GM21619 (cell line): ENCODE data around the gene CNTFR.
"Not testable (repeated sequence)": the region's sequence is repeated elsewhere in the genome, so short reads cannot be mapped to it uniquely, and the experiment has no call there.

ENCODE experiments used
- ATAC-seq: cut with Tn5 transposase; IDR thresholded peaks from one replicate; pipeline ENCODE4 v1.9.1; 2021; ENCODE audit not compliant: unreplicated experiment

The CNTFR gene

DNA sequence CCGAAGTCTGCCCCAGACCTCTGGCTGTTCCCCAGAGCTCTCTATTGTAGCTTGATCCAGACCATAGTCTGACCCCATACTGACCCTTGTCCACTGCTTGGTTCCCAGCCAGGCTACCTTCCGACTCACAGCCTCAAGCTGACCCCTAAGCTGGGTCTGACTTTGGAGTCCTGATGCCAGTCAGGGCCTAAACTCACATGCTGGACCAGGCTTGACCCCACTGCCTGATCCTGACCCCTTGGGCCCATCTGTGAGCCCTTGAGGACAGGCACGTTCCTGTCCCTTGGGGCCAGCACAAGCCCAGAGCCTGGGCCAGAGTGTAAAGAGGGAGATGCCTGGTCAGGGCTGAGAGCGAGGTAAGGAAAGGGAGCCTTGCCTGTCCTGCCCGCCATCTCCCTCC, 34.0 kb downstream of the CNTFR start:
- ATAC-seq = no peak

DNA sequence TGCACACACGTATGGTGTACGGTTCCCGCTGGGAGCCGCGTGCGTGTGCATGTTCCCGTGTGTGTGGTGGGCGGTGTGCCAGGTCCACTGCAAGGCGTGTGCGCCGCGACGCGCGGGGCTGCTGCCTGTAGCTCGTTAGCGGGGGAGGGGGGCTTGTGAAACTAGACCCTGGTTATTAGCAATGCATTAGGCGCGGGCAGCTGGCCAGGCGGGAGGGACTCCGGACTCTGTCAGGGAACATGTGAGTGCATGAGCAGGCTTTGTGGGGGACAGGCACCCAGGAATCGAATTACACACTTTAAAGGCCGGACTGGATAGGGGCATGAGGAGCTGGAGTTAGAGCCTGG, 34.5 kb downstream of the CNTFR start:
- ATAC-seq = no peak

DNA sequence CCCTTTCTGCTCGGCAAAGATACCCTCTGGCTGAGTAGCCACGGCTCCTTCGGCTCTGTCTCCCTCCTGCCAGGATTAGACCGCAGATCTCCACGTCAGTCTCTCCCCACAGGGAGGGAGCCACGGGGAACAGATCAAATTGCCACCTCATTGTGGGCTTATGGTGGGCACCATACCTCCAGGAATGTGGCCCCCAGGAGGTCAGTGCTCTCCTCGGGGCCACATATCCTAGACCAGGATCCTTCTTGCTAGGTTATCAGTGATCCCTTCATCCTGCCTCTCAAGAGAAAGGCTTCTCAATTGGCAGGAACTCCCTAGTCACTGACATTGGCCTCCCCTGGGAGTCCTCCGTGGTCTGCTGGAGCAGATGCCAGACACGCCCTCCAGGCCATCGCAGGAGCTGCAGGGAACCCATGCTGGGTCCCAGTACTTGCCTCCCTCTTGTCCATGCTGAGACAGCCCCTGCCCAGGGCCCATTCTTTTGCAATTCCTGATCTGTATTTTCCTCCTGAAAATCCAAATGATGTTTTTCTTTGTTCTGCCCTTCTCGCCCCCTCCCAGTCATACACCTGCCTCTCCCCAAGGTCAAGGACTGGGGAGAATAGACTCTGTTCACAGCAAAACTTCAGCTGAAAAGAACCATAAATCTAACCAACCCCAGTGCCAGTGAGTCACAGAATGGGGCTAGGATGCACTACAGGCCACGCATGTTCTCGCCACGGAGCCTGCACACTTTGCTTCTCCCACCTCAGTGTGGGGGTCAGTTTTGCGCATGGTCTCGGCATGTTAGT, 35.1 kb downstream of the CNTFR start:
- ATAC-seq = no peak

DNA sequence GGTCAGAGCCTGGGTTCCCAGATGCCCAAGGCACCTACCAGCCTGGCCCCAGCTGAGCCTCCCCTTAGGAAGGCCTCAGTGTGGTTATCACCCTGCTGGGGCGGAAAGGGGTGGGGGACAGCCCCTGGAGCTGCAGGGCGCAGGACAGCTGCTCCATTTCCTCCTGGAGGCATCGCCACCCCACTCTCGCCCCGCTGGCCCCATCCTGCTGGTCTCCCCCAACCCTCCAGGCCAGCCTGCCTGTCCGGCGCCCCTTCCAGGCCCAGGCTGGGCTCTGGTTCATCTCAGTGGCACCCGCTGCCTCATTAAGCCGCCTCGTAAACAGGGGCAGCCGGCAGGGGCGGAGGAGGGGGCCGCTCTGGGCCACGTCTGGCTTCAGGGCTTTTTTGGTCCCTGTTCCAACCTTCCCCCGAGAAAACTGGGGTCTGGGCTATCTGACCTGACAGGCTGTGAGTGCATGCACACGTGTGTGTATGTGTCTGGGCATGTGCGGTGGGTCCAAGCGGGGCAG, 36.0 kb downstream of the CNTFR start:
- no peak for ATAC-seq

DNA sequence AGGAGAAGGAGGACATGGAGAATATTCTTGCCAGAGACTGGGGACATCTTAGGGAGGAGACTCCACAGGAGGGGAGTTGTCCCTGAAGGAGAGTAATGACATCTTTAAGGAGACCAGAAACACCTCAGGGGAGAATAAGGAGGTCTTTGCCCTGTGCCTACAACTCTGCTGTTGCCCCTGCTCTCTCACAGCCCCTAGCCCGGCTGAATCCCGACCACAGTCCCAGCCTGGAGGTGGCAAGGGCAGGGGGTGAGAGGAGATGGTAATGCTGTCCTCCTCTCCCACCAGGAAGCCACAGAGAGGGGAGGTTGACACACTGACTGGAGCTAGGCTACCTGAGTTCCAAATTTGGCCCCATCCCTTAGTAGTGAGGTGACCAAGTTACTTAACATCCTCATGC, 36.5 kb downstream of the CNTFR start:
- no peak for ATAC-seq

DNA sequence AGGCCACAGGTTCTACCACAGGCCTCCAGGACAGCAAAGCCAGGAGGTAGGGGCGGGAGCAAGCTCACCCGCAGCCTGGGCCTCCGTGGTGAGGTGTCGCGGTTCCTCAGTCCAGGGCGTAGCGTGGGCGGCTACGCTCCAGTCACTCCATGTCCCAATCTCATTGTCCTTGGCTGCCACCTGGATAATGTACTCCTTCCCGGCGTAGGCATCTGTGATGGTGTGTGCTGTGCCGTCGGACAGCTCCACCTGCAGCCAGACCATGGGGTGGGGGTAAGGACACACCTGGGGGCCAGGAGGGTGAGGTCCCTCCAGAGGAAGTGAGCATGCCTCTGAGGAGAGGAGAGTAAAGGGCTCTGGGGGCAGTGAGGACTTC, 36.9 kb downstream of the CNTFR start:
- ATAC-seq = no peak

DNA sequence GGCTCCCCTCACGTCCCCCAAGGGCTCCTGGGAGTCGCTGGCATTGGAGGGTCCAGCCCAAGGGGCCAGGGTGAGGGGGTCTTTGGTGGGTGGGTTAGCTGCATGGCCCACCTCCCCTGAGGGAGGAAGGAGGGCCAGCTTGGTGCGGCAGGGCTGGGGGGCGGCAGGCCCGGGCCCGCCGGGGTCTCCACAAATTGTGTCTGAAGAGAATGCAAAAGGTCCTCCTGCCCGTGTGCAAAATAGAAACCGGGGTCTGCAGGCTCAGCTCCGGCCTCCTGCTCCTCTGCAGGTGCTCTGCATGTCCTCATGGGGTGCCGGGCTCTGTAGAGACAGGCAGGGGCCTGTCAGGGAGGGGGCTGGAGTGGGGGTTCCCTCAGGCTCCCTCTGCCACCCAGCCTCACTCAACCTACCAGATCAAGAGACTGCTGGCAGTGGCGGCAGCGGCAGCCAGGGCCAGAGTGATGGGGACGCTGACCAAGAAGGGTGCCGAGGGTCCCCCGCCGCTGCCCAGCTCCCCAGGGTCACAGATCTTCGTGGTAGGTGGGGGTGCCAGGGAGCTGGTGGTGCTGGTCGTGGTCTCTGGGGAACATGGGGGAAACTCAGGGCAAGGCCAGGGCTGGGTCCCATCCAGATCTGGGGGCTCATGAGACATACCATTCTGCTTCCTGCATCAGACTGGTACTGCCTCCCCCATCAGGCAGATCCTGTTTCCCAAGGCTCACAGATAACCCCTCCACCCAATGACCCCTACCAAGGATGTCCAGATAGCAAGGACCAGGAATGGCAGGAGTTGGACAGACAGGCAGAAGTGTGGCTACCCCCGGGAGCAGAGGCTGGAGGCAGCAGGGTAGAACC, 37.5 kb downstream of the CNTFR start:
- no peak for ATAC-seq

DNA sequence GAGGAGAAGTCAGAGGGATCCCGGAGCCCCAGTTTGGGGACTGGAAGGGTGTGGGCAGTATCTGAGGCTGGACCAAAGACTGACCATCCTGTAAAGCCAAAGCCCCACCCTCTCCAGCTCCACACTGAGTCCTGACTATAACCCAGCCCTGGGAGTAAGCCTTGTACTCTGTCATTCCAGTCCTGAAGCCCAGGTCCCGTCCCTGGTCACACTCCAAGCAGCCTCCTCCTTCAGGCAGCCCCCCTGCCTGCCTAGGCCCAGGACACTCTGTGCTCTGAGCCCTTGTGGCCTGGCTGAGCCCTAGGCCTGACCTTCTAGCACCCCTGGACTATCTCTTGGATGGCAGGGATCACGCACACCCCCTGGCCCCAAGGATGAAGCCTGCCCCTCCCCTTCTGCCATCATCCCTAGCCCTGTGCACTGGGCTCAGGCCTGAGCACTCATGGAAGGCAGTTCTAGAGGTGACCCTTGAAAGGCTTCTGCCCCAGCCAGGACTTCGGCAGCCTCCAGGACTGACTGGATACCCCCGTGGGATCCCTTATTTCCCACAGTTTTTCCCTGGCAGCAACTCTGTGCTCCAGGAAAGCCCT, 38.7 kb downstream of the CNTFR start:
- no peak for ATAC-seq

DNA sequence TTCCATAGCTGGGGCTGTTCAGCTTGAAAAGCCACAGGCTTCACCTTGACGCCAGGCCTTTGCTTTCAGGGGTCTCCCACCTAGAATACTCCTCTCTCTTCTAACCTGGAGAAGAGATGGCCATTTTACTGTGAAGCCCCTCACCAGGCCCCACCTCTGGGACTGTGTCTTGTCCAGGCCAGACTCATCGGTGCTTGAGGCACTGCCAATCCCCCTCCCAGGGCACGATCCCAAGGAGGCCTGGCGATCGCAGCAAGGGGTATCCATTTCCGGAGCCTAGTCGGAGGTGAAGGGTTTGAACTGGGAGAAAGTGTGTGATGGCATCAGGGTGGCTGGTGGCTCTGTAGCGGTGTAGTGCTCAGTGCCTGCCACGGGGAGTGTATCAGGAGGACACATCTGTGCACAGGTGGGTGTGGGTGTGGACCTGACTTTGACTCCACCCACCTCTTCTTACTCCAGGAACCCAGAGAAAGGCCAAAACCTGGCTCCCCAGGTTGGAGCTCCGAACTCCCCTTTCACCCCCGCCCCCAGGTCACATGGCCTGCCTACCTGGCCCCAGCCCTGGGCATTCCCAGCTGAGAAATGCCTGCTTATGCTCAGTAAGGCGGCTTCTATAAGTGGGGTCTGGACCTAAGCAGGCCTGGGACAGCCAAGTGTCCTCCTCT, 39.4 kb downstream of the CNTFR start:
- no peak for ATAC-seq

DNA sequence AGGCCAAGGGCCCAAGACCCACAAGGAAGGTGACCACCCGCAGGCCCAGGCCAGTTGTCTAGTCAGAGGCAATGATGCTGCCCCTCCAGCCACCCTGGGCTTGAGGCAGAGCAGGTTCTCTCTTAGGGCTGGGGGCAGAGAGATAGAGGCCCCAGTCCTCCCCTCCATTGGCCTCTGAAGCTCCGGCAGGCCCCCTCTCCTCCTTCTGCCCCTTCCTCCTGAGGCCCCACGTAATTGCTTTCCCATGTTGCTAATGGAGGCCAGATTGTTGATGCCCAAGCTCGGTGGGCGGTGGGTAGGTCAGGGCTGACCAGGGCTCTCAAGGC, 40.2 kb downstream of the CNTFR start:
- ATAC-seq = no peak

DNA sequence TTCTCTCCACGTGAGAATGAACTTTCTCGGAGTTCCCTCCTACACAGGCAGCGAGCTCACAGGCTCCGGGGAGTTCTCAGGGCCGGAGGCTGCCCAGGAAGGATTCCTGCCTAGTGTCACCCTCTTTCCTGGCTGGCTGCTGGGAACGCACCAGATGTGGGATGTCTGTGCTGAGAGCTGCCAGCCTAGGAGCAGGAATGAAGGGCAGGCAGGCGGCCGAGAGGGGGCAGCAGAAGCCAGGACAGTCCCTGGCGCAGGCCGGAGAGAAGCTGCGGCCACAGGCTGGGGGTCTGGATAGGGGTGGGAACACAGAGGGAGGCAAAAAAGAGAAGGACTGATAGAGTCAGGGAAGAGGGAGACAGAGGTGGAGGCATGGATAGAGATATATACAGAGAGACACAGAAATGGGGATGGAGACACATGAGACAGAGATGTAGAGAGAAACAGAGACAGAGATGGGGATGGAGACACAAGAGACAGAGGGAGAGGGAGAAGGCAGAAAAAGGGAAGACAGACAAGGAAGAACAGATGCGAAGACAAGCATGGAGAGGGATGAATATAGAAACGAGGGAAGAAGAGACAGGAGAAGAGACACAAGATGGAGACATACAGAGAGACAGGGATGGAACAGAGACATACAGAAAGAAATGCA, 41.4 kb downstream of the CNTFR start:
- no peak for ATAC-seq

DNA sequence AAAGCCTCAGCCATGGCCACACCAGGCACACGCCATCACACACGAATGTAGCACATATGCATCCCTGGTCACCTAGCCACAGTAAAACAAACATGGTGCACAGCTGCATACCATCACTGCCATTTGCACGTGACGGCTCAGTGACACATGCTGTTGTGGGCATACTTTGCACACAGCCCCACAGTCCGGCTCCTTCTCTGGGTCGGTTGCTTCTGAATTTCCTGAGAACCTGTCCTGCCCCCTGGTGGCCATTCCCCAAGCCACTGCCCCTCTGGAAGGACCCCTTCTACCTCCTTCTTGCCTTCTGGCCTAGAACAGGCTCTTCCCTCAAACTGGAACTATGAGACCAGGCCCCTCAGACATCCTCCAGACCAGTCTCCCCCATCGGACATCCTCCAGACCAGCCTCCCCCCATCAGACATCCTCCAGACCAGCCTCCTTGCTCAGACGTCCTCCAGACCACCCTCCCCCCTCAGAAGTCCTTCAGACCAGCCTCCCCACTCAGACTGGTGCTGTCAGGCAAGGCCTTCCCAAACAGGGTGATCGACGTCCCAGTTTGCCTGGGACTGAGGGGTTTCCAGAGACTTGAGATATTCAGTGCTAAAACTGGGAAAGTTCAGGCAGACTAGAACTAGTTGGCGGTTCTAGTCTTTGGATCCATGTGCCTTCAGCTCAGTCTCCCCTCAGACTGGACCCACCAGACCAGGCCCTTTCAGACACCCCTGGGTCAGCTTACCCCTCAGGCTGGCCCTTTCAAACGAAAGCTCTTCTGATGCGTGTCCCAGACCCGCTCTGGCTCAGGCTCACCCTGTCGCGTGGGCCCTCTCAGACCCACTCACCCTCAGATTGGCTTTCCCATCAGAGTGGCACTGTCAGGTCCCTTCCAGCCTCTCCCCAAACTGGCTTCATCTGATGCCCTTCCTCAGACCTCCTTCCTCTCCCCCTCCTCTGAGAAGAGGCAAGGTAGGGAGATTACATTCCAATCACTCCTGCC, 42.4 kb downstream of the CNTFR start:
- no peak for ATAC-seq

DNA sequence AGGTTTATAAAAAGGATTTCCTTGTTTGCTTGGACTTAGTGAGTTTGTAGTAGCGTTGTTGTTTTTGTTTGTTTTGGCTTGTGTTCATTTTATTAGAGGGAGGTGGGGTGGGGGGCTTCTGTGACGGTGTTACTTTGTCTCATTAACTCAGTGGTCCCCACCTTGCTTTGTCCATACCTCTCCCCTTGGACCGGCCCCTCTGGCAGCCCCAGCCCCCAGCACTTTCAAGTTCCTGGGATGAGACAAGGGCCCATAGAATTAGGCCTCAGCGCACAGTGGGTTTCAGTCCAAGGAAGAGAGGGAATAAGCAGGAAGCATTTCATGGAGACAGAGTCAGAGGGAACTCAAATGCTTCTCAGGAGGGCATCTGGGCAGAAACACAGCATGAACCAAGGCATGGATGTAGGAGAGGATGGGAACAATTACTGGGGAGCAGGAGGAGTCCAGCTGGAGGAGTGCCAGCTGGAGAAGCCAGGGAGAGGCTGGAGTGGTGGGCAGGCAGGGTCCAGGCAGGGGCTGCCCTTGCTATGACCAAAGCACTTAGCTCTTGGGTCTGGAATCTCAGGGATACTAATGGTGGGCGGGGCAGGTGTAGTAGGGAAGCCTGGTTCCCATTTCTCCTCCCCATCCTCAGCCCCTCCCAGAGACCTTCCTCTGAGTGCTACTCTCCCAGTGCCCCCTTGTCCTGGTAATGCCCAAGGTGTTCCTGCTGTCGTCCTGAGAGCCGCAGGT, 43.3 kb downstream of the CNTFR start:
- no peak for ATAC-seq

DNA sequence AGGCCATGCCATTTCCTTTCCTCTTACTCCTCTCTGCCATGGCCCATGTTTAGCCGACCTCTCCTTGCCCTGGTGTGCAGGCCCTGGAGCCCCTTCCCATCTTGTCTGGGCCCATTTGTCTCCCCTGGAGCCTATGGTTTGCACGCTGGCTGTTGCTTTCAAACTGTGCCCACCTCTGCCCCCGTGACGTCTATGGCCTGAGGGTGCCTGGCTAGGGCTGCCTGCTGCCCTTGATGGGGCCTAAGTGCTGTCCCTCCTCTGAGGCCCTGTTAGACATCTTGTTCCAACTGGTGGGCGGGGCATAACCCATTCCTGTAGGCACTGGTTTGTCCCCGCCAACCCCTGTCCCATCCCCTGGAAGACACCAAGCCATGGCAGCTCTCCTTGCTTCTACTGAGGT, 44.0 kb downstream of the CNTFR start:
- no peak for ATAC-seq

DNA sequence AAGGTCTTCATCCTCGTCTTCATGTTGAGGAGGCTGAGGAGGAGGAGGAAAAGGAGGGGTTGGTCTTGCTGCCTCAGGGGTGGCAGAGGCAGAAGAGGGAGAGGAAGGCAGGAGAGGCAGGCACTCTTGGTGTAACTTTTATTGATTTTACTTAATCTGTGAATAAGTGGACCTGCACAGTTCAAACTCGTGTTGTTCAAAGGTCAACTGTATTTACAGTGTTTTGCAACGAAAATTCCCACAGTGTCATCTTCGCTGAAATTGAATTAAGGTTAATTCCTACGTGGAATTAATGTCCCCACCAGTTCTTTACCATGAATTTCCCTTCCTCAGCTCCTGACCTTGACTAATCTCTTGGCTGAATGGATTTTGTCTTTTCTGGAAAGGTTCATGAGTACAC, 45.5 kb downstream of the CNTFR start:
- no peak for ATAC-seq

DNA sequence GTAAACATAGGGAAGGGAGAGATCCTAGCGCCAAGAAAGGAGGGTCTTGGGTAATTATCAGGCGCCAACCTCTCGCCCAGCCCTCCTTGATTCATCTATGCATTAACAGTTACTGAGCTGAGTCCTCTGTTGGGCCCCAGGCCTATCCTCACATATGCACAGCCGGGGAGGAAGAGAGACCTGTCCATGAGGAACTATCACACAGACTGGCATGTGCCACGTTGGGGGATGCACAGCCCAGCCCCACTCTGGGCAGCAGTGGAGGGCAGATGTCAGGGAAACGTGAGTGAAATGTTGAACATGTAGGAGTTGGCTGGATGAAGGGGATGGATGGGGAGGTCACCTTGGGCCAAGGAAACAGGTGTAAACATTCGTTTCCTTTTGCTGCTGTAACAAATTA, 48.0 kb downstream of the CNTFR start:
- ATAC-seq = no peak

DNA sequence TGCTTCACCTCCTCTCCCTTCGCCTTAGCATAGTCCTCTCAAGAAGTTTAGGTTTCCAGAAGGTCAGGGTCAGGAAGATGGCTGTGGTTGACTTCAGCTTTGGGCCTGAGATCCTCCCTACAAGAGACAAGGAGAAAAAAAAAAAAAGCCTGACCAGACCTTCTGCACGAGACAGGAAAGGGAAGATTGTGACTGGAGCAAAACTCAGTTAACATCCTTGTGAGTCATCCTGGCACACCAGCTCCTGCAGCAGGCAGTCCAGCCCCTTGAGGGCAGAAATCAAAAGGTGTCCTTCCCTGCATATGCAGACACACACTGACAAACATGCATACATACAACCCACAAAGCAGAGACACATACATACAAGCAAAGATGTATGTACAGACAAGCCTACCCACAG, 48.7 kb downstream of the CNTFR start:
- no peak for ATAC-seq

DNA sequence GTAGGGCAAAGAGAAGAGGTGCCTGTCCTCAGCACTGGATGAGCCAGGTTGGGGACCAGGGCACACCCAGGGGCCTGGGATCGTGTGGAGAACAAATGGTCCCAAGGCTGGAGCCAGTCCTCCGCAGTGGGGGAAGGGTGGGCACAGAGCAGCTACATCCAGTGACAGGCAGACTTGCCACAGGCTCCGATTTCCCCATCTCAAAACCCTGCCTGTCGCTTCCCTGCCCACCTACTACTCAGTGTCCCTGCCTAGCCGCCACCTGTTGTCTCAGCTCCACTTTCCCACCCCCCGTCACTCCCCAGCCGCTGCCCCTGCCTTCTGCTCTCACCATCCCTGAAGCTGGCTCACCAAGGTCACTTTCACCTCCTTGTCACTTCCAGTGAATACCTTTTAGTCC, 52.8 kb downstream of the CNTFR start:
- ATAC-seq = no peak

DNA sequence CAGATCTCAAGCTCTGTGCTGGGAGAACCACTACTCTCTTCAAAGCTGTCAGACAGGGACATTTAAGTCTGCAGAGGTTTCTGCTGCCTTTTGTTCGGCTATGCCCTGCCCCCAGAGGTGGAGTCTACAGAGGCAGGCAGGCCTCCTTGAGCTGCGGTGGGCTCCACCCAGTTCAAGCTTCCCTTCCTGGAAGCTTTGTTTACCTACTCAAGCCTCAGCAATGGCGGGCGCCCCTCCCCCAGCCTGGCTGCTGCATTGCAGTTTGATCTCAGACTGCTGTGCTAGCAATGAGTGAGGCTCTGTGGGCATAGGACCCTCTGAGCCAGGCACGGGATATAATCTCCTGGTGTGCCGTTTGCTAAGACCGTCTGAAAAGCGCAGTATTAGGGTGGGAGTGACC, 57.5 kb downstream of the CNTFR start:
- not testable (repeated sequence) for ATAC-seq
